Natural killer cell (primary cell): ENCODE measurements around the gene LCA5L. TPM values are rescaled to one million over a fixed set of nuclear protein-coding genes. Genes with fewer than 3 reads are reported as not detected.

Source experiments
- ATAC-seq, 3 donors: fragments of 150-1000 bp in 2 of 3; fragments of 200-7000 bp in 1 of 3; cut with Tn5 transposase; 1 replicate in 1 of 3; 2 replicates in 2 of 3; pipeline ENCODE4 v1.10.0; 2021; ENCODE audit warnings: mild to moderate bottlenecking in 2 of 3, moderate library complexity in 2 of 3
- DNase-seq, 2 donors: peaks; one replicate each; pipeline versions ENCODE4 v3.0.0 to v3.0.0-alpha.2; 2013 to 2021; ENCODE audit warnings: mixed read lengths in 1 of 2
- H3K27ac ChIP-seq: one replicate; pipeline ENCODE4 v1.5.1; 2013; ENCODE audit warnings: mild to moderate bottlenecking, low read length
- H3K27me3 ChIP-seq: one replicate; pipeline ENCODE4 v1.6.1; 2013; ENCODE audit warnings: low read length; ENCODE audit not compliant: control insufficient read depth, insufficient read depth
- H3K36me3 ChIP-seq: one replicate; pipeline ENCODE4 v1.6.1; 2013; ENCODE audit warnings: low read length; ENCODE audit not compliant: control insufficient read depth, insufficient read depth
- H3K4me1 ChIP-seq: one replicate; pipeline ENCODE4 v1.6.1; 2013; ENCODE audit warnings: low read length; ENCODE audit not compliant: control insufficient read depth, insufficient read depth
- H3K4me3 ChIP-seq: one replicate; pipeline ENCODE4 v1.5.1; 2013; ENCODE audit warnings: low read length
- H3K9me3 ChIP-seq: one replicate; pipeline ENCODE4 v1.6.1; 2013; ENCODE audit warnings: low read length; ENCODE audit not compliant: control insufficient read depth, insufficient read depth
- H3K27ac Mint-ChIP-seq, 2 donors: one replicate each; pipeline ENCODE4 v1.8.0; 2022; ENCODE audit warnings: mild to moderate bottlenecking in 2 of 2, mixed read lengths in 2 of 2, moderate library complexity in 1 of 2
- H3K27me3 Mint-ChIP-seq, 2 donors: one replicate each; pipeline ENCODE4 v1.8.0; 2022; ENCODE audit warnings: low read depth in 2 of 2, mixed read lengths in 2 of 2
- H3K36me3 Mint-ChIP-seq: one replicate; pipeline ENCODE4 v1.8.0; 2022; ENCODE audit warnings: mixed read lengths
- H3K4me1 Mint-ChIP-seq, 2 donors: one replicate each; pipeline ENCODE4 v1.8.0; 2022; ENCODE audit warnings: mixed read lengths in 2 of 2
- H3K4me3 Mint-ChIP-seq: one replicate; pipeline ENCODE4 v1.8.0; 2022; ENCODE audit warnings: mild to moderate bottlenecking, moderate library complexity, mixed read lengths
- H3K9me3 Mint-ChIP-seq, 2 donors: one replicate each; pipeline ENCODE4 v1.8.0; 2022; ENCODE audit warnings: mixed read lengths in 2 of 2
- WGBS: methylation state at CpG from one replicate; pipeline ENCODE4 v1.1.7; 2013; ENCODE audit warnings: missing lambda C conversion rate; ENCODE audit not compliant: insufficient coverage; 5-methylcytosine and 5-hydroxymethylcytosine counted together
- intact Hi-C: fragments of 100-400 bp; cut with micrococcal nuclease; formaldehyde crosslinking; loops from one replicate; pipeline ENCODE4 v1.14.2; 2022
- total RNA-seq, 4 donors: library from RNA; stranded (reverse); fragments of 120-200 nt in 1 of 4; gene quantifications; one replicate each; pipeline versions ENCODE4 v1.2.3 to v1.2.4, GENCODE V29; 2013 to 2022
- TF ChIP-seq, protein P1 (sequence below): fragments of 200-600 bp; IDR thresholded peaks from one replicate; pipeline ENCODE4 v1.8.0; 2022; ENCODE audit warnings: antibody characterized with exemption

Gene LCA5L
- total RNA-seq, 3 donors from 2014 or later (not counting 1 experiment from before 2014, with no cell fraction given): 0.14 to 0.84 TPM; not detected in 1

- Mint-ChIP-seq H3K4me1 (peaks cover 20 to 25% of the 10 kb centered on the region in 2 donors), H3K27ac (peak overlapping the region; percentile 75 to 81), H3K27me3 (no peaks in the 10 kb centered on the region), H3K9me3 (no peaks in the 10 kb centered on the region), H3K4me3 (peak overlapping the region; percentile 92), H3K36me3 (no peaks in the 10 kb centered on the region)
- H3K36me3 ChIP-seq: peaks cover 19% of the 10 kb centered on the region
- peaks cover 32% of the 10 kb centered on the region for H3K4me1 ChIP-seq
- ATAC-seq: peak in 1 of 3 donors; percentile 2
- H3K27ac ChIP-seq: no peak overlapping the region
- H3K9me3 ChIP-seq: no peaks in the 10 kb centered on the region
- intact Hi-C loops: loop anchor here (1.0 to 5.0 kb wide), 5 partner anchors 40 to 656 kb away; partner anchors contain the start of genes HMGN1 and PSMG1
- DNase-seq: no peak
- no peaks in the 10 kb centered on the region for H3K27me3 ChIP-seq
- TF ChIP-seq, protein P1, sequence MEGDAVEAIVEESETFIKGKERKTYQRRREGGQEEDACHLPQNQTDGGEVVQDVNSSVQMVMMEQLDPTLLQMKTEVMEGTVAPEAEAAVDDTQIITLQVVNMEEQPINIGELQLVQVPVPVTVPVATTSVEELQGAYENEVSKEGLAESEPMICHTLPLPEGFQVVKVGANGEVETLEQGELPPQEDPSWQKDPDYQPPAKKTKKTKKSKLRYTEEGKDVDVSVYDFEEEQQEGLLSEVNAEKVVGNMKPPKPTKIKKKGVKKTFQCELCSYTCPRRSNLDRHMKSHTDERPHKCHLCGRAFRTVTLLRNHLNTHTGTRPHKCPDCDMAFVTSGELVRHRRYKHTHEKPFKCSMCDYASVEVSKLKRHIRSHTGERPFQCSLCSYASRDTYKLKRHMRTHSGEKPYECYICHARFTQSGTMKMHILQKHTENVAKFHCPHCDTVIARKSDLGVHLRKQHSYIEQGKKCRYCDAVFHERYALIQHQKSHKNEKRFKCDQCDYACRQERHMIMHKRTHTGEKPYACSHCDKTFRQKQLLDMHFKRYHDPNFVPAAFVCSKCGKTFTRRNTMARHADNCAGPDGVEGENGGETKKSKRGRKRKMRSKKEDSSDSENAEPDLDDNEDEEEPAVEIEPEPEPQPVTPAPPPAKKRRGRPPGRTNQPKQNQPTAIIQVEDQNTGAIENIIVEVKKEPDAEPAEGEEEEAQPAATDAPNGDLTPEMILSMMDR: peak; percentile 46
- WGBS: 0% methylated on average over 10 of the region's 10 CpGs
- H3K4me3 ChIP-seq: peak overlapping the region; percentile 40
Measured at GRCh38 chr21:39388811-39389155, 56.8 kb downstream of the LCA5L start.

- intact Hi-C loops: loop anchor here (1.0 to 5.0 kb wide), 5 partner anchors 39 to 656 kb away; partner anchors contain the start of genes HMGN1 and PSMG1
- H3K4me3 Mint-ChIP-seq: peak overlapping the region; percentile 92
Measured at GRCh38 chr21:39388038-39388810, 57.4 kb downstream of the LCA5L start.

DNA sequence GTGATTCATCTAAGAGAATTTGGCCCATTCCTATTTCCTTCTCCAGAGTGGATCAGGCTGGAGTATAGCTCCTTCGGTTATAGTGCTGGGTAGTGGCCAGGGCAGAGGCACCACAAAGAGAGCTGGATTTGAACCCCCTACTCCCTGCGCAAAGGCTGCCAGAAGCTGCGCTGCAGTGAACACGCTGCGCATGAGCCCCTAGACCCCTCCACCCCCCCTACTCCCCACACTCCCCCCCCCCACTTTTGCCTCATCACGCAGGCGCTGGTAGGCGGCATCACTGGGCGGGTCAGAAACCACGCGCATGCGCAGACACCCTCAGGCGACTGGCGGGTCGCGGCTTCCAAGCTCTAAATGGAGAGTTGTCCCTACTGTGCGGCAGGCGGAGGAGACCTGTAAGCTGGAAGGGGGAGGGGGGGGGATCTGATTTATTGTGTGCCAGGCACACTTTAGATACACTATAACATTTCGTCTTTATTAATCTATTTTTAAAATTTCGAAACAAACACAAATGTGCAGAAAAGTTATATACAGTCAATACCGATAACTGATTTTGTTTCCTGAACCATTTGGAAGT is 58.0 kb downstream of the LCA5L start:
- no peaks in the 10 kb centered on the region for H3K36me3 Mint-ChIP-seq
- Histone ChIP-seq H3K27ac (peak overlapping the region; percentile 9), H3K4me1 (peaks cover 32% of the 10 kb centered on the region), H3K4me3 (peak overlapping the region; percentile 40), H3K27me3 (no peaks in the 10 kb centered on the region), H3K36me3 (peaks cover 8% of the 10 kb centered on the region), H3K9me3 (no peaks in the 10 kb centered on the region)
- H3K27me3 Mint-ChIP-seq: no peaks in the 10 kb centered on the region
- H3K27ac Mint-ChIP-seq: peak overlapping the region; percentile 75 to 81
- intact Hi-C loops: loop anchor here (1.0 to 5.0 kb wide), 5 partner anchors 39 to 655 kb away; partner anchors contain the start of genes HMGN1 and PSMG1
- H3K4me3 Mint-ChIP-seq: peak overlapping the region; percentile 92
- DNase-seq (peak; percentile 84 to 96), ATAC-seq (peak; percentile 55 to 63 (median 59))
- 12% methylated on average over 18 of the region's 21 CpGs for WGBS
- no peaks in the 10 kb centered on the region for H3K9me3 Mint-ChIP-seq
- TF ChIP-seq, protein P1: no peak
- peaks cover 20 to 25% of the 10 kb centered on the region in 2 donors for H3K4me1 Mint-ChIP-seq

More at GRCh38 chr21:39388038-39388810, 57.4 kb downstream of the LCA5L start:
- no peaks in the 10 kb centered on the region for H3K9me3 ChIP-seq
- DNase-seq (peak; percentile 86 to 92), ATAC-seq (peak; percentile 80 to 87 (median 80))
- no peaks in the 10 kb centered on the region for H3K9me3 Mint-ChIP-seq
- peaks cover 20 to 25% of the 10 kb centered on the region in 2 donors for H3K4me1 Mint-ChIP-seq
- peak overlapping the region; percentile 75 to 81 for H3K27ac Mint-ChIP-seq
- TF ChIP-seq, protein P1: peak; percentile 89
- no peaks in the 10 kb centered on the region for H3K36me3 Mint-ChIP-seq
- no peaks in the 10 kb centered on the region for H3K27me3 Mint-ChIP-seq
- peaks cover 15% of the 10 kb centered on the region for H3K36me3 ChIP-seq
- peak overlapping the region; percentile 40 for H3K4me3 ChIP-seq
- H3K27ac ChIP-seq: peak overlapping the region; percentile 3
- WGBS: 17% methylated on average over 35 of the region's 35 CpGs
- no peaks in the 10 kb centered on the region for H3K27me3 ChIP-seq
- H3K4me1 ChIP-seq: peaks cover 32% of the 10 kb centered on the region
